HFF-Myc (cell line): ENCODE measurements around the gene RGCC.

ENCODE experiments used
- DNase-seq: peaks from one replicate; pipeline ENCODE4 v3.0.0-alpha.2; 2011; ENCODE audit warnings: low read depth; ENCODE audit errors: extremely low read depth
- H3K4me3 ChIP-seq: replicated peaks from 2 replicates; pipeline ENCODE4 v1.5.1; 2011; ENCODE audit warnings: low read depth, mild to moderate bottlenecking, control low read depth, low read length
- TF ChIP-seq, protein P1 (sequence below): IDR thresholded peaks from 2 replicates; pipeline ENCODE4 v1.5.1; 2012; ENCODE audit warnings: mild to moderate bottlenecking, low read depth, low read length, control low read depth; ENCODE audit errors: missing control alignments

The RGCC gene

GRCh38 chr13:41520016-41520659, 62.8 kb downstream of the RGCC start:
- no peak overlapping the region for H3K4me3 ChIP-seq
- no peak for DNase-seq
- TF ChIP-seq, protein P1, sequence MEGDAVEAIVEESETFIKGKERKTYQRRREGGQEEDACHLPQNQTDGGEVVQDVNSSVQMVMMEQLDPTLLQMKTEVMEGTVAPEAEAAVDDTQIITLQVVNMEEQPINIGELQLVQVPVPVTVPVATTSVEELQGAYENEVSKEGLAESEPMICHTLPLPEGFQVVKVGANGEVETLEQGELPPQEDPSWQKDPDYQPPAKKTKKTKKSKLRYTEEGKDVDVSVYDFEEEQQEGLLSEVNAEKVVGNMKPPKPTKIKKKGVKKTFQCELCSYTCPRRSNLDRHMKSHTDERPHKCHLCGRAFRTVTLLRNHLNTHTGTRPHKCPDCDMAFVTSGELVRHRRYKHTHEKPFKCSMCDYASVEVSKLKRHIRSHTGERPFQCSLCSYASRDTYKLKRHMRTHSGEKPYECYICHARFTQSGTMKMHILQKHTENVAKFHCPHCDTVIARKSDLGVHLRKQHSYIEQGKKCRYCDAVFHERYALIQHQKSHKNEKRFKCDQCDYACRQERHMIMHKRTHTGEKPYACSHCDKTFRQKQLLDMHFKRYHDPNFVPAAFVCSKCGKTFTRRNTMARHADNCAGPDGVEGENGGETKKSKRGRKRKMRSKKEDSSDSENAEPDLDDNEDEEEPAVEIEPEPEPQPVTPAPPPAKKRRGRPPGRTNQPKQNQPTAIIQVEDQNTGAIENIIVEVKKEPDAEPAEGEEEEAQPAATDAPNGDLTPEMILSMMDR = no peak
